Parathyroid adenoma (tissue), 2 donors: ENCODE measurements around the gene MRTO4.
A peak's percentile ranks its signal among the peaks of the same experiment; 100 is the strongest.

Experiments
- H2AFZ ChIP-seq: fragments of 300-600 bp; sonication (generic); one replicate; pipeline ENCODE4 v1.7.0; 2017; ENCODE audit warnings: antibody characterized with exemption, mild to moderate bottlenecking
- H3K27ac ChIP-seq: fragments of 300-600 bp; sonication (generic); one replicate; pipeline ENCODE4 v1.7.0; 2017
- H3K27me3 ChIP-seq: fragments of 300-600 bp; sonication (generic); one replicate; pipeline ENCODE4 v1.7.0; 2017; ENCODE audit warnings: low read length; ENCODE audit not compliant: control insufficient read depth, insufficient read depth
- H3K36me3 ChIP-seq: fragments of 300-600 bp; sonication (generic); one replicate; pipeline ENCODE4 v1.7.0; 2017; ENCODE audit warnings: low read length; ENCODE audit not compliant: control insufficient read depth, insufficient read depth
- H3K4me1 ChIP-seq: fragments of 300-600 bp; sonication (generic); one replicate; pipeline ENCODE4 v1.7.0; 2017; ENCODE audit warnings: control low read depth
- H3K4me2 ChIP-seq: fragments of 300-600 bp; sonication (generic); one replicate; pipeline ENCODE4 v1.7.0; 2017; ENCODE audit warnings: low read length
- H3K4me3 ChIP-seq: fragments of 300-600 bp; sonication (generic); one replicate; pipeline ENCODE4 v1.7.0; 2017; ENCODE audit warnings: low read depth, low read length
- H3K79me2 ChIP-seq: fragments of 300-600 bp; sonication (generic); one replicate; pipeline ENCODE4 v1.7.0; 2017; ENCODE audit warnings: control low read depth
- H3K9ac ChIP-seq: fragments of 300-600 bp; sonication (generic); one replicate; pipeline ENCODE4 v1.7.0; 2017; ENCODE audit warnings: mild to moderate bottlenecking
- H3K9me3 ChIP-seq: fragments of 300-600 bp; sonication (generic); one replicate; pipeline ENCODE4 v1.7.0; 2017; ENCODE audit warnings: low read length; ENCODE audit not compliant: control insufficient read depth
- TF ChIP-seq, protein P1 (sequence below): fragments of 300-600 bp; sonication (generic); IDR thresholded peaks from one replicate; pipeline ENCODE4 v1.7.0; 2017; ENCODE audit warnings: antibody characterized with exemption, mild to moderate bottlenecking
- donor health status: primary hyperparathyroidism.

MRTO4 gene

DNA sequence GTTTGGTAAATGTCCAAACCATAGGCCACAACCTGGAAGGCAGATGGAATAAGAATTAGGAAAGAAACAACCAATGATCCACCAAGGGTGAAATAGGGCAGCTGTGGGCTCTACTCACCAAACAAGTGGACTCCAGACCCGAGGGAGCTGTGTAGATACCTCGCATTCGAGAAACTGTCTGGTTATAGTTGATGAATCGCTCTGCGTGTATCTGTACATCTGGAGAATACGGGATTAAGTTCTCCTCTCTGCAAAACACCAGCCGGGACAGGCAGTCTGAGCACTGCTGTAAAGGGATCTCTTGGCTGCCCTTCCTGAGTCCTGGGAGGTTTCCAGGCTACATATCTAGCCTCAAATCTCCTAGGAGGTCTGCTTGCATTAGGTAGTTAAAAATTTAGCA lies 32.2 kb upstream of the MRTO4 start:
- peaks cover 11% of the 10 kb centered on the region for H3K4me1 ChIP-seq
- H3K36me3 ChIP-seq, result no peaks in the 10 kb centered on the region
- TF ChIP-seq, protein P1, sequence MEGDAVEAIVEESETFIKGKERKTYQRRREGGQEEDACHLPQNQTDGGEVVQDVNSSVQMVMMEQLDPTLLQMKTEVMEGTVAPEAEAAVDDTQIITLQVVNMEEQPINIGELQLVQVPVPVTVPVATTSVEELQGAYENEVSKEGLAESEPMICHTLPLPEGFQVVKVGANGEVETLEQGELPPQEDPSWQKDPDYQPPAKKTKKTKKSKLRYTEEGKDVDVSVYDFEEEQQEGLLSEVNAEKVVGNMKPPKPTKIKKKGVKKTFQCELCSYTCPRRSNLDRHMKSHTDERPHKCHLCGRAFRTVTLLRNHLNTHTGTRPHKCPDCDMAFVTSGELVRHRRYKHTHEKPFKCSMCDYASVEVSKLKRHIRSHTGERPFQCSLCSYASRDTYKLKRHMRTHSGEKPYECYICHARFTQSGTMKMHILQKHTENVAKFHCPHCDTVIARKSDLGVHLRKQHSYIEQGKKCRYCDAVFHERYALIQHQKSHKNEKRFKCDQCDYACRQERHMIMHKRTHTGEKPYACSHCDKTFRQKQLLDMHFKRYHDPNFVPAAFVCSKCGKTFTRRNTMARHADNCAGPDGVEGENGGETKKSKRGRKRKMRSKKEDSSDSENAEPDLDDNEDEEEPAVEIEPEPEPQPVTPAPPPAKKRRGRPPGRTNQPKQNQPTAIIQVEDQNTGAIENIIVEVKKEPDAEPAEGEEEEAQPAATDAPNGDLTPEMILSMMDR, result no peak
- H3K4me3 ChIP-seq, result peak overlapping the region; percentile 7
- peak overlapping the region; percentile 42 for H2AFZ ChIP-seq
- H3K9me3 ChIP-seq, result no peaks in the 10 kb centered on the region
- H3K79me2 ChIP-seq, result no peaks in the 10 kb centered on the region
- H3K27me3 ChIP-seq, result no peaks in the 10 kb centered on the region
- peak overlapping the region; percentile 5 for H3K4me2 ChIP-seq
- H3K9ac ChIP-seq, result no peak overlapping the region
- H3K27ac ChIP-seq, result peak overlapping the region; percentile 73

DNA sequence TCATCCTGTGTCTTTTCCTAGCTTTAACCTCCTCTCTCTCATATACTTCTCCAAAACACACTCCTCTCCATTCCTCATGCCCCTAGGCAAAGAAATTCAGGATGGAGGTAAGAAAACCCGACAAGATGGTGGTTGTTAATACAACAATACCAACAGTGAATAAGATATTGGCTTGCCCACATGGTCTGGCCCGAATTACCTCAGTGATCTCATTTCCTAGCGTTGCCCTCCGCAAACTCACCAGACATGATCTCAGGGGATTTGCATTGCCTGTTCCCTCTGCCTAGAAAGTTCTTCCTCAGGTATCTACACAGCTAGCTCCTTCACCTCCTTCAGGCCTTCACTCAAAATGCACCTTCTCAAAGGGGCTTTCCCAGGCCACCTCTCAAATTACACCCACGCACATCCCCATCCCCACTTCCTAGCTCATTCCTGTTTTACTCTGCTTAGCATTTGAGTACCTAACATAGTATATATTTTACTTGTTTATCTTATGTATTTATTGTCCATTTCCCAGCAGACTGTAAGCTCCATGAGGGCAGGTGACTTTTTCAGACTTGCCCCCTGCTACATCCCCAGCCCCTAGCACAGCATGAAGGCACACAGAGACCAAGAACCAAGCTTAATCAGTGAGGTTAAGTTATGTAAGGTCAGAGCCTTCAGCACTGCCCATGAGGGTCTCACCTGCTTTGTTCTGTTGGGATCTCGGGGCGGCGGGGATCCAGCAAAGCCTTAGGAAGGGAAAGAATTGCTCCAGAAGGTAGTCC lies 31.3 kb upstream of the MRTO4 start:
- Histone ChIP-seq H2AFZ (peak overlapping the region; percentile 38), H3K27ac (peak overlapping the region; percentile 73), H3K4me3 (no peak overlapping the region), H3K4me1 (peaks cover 11% of the 10 kb centered on the region), H3K4me2 (peak overlapping the region; percentile 5), H3K36me3 (no peaks in the 10 kb centered on the region), H3K79me2 (no peaks in the 10 kb centered on the region), H3K9me3 (no peaks in the 10 kb centered on the region), H3K9ac (no peak overlapping the region), H3K27me3 (no peaks in the 10 kb centered on the region)
- TF ChIP-seq, protein P1, result no peak

DNA sequence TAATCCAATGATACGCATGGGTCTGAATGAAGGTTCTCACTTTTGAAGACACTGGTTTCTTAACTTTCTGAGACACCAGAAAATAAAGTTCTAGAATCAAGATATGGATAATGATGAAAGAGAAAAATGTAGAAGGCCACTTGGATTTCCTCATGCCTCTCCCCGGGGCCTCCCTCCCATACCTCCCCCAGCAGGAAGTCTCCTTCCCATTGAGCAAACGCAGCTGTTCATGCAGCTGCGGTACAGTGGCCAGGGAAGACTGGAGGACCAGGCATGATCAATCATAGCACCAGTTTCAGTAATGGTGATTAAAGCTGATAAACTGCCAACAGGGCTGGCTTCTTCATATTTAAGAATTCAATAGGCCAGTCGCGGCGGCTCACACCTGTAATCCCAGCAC lies 30.6 kb upstream of the MRTO4 start:
- H3K27me3 ChIP-seq, result no peaks in the 10 kb centered on the region
- H3K9me3 ChIP-seq, result no peaks in the 10 kb centered on the region
- no peak overlapping the region for H2AFZ ChIP-seq
- peaks cover 11% of the 10 kb centered on the region for H3K4me1 ChIP-seq
- no peaks in the 10 kb centered on the region for H3K79me2 ChIP-seq
- no peak overlapping the region for H3K9ac ChIP-seq
- no peak overlapping the region for H3K27ac ChIP-seq
- H3K4me2 ChIP-seq, result no peak overlapping the region
- no peak overlapping the region for H3K4me3 ChIP-seq
- TF ChIP-seq, protein P1, result no peak
- H3K36me3 ChIP-seq, result no peaks in the 10 kb centered on the region

DNA sequence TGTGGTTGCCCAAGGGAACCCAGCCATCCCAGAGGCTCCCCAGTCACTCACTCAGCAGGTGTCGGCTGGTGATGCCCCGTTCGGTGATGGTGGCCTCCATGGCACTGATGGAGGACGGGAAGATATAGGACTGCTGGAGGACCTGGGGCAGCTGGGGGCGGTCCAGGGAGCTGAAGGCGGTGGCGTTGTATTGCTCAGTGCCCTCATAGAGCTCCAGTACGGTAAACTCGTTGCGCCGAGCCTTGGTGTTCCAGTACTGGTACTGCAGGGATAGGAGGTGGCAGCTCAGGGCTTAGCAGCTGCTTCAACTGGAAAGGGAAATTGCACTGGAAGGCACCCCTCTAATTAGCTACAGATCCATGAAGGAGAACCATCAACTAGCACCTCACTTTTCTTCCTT lies 29.0 kb upstream of the MRTO4 start:
- Histone ChIP-seq H3K27ac (no peak overlapping the region), H3K27me3 (no peaks in the 10 kb centered on the region), H3K4me2 (no peak overlapping the region)

More for the DNA sequence above, 29.0 kb upstream of the MRTO4 start:
- TF ChIP-seq, protein P1, result no peak
- no peak overlapping the region for H3K4me3 ChIP-seq
- H2AFZ ChIP-seq, result no peak overlapping the region
- H3K36me3 ChIP-seq, result no peaks in the 10 kb centered on the region
- H3K4me1 ChIP-seq, result peaks cover 11% of the 10 kb centered on the region
- no peak overlapping the region for H3K9ac ChIP-seq
- H3K9me3 ChIP-seq, result no peaks in the 10 kb centered on the region
- peaks cover 2% of the 10 kb centered on the region for H3K79me2 ChIP-seq
